ENCODE measurements around the gene COX6B1. TPM values are rescaled to one million over a fixed set of nuclear protein-coding genes. Genes with fewer than 3 reads are reported as not detected.
A peak's percentile ranks its signal among the peaks of the same experiment; 100 is the strongest.

The COX6B1 gene
- total and polyA plus RNA-seq, 10 donors: 208 to 837 (median 529) TPM

- Histone ChIP-seq H3K4me3 (no peak overlapping the region), H3K9me3 (peaks cover 0 to 23% (median 17%) of the 10 kb centered on the region in 8 donors), H3K36me3 (no peaks in the 10 kb centered on the region), H3K4me1 (peaks cover 4 to 28% (median 19%) of the 10 kb centered on the region in 6 donors), H3K27ac (no peak overlapping the region), H3K27me3 (replicated peaks in 1 of 7) (no peaks in the 10 kb centered on the region)
- intact Hi-C loops (cut with DNase I; ENCODE audit: low total_unique reads): no loop called here
- 77 to 89% (median 82%) methylated on average over 2 to 3 of the region's 3 CpGs for WGBS, 5 donors
- TF ChIP-seq CTCF (IDR thresholded peaks at IDR 0.05 in 8 of 11, conservative IDR thresholded peaks at IDR 0.05 in 3 of 11): no peak
- TF ChIP-seq POLR2A (IDR thresholded peaks at IDR 0.05): no peak
- TF ChIP-seq POLR2AphosphoS5 (IDR thresholded peaks at IDR 0.05): no peak
- no peak for DNase-seq
These were observed 40.5 kb upstream of the COX6B1 start for GRCh38 chr19:35607661-35608060.

DNA sequence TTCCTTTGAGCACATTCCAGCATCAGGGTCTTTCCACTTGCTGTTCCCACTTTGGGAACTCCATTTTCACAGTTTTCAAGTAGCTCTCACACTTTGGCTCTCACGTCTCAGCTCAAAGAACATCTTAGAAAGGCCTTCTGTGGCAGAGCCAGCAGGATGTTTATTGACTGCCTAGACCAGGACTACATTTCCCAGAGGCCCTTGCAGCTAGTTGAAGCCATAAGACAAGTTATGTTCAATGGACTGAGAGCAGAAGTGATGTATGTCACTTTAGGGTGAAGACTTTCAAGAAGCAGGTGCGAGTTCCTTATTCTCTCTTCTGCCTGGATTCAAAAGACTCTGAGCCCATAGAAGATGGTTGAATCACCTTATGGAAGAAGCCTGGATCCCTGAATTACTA is 39.9 kb upstream of the COX6B1 start:
- WGBS, 5 donors: 72 to 90% (median 75%) methylated on average over 2 of the region's 2 CpGs
- H3K4me3 ChIP-seq: no peak overlapping the region
- H3K9me3 ChIP-seq: peaks cover 0 to 23% (median 17%) of the 10 kb centered on the region in 8 donors
- no peak for DNase-seq
- H3K27me3 ChIP-seq (replicated peaks in 1 of 7): no peaks in the 10 kb centered on the region
- intact Hi-C loops (cut with DNase I; ENCODE audit: low total_unique reads): no loop called here
- peaks cover 7 to 33% (median 25%) of the 10 kb centered on the region in 6 donors for H3K4me1 ChIP-seq
- H3K36me3 ChIP-seq: no peaks in the 10 kb centered on the region
- TF ChIP-seq CTCF (IDR thresholded peaks at IDR 0.05 in 8 of 11, conservative IDR thresholded peaks at IDR 0.05 in 3 of 11): no peak
- TF ChIP-seq POLR2AphosphoS5 (IDR thresholded peaks at IDR 0.05): no peak
- TF ChIP-seq POLR2A (IDR thresholded peaks at IDR 0.05): no peak
- H3K27ac ChIP-seq: no peak overlapping the region

- Histone ChIP-seq H3K4me3 (no peak overlapping the region), H3K27me3 (replicated peaks in 1 of 7) (no peaks in the 10 kb centered on the region), H3K4me1 (peaks cover 7 to 40% (median 27%) of the 10 kb centered on the region in 6 donors), H3K9me3 (peaks cover 0 to 23% (median 17%) of the 10 kb centered on the region in 8 donors), H3K36me3 (peaks cover 0 to 3% (median under 1%) of the 10 kb centered on the region in 6 donors), H3K27ac (peak overlapping the region; percentile 20 to 87 (median 70))
- intact Hi-C loops (cut with DNase I; ENCODE audit: low total_unique reads): no loop called here
- WGBS, 5 donors: 30 to 57% (median 35%) methylated on average over 6 of the region's 6 CpGs
- DNase-seq: peak; percentile 82
- TF ChIP-seq POLR2AphosphoS5 (IDR thresholded peaks at IDR 0.05) (peak in 2 of 3 donors; percentile 62 to 67), POLR2A (IDR thresholded peaks at IDR 0.05) (no peak)
These were observed 38.2 kb upstream of the COX6B1 start for GRCh38 chr19:35609851-35610353.

- H3K4me3 ChIP-seq: peak overlapping the region; percentile 62 to 77 (median 69)
- no peak for TF ChIP-seq CTCF (IDR thresholded peaks at IDR 0.05 in 8 of 11, conservative IDR thresholded peaks at IDR 0.05 in 3 of 11)
- TF ChIP-seq POLR2AphosphoS5 (IDR thresholded peaks at IDR 0.05): no peak
- no peak for TF ChIP-seq POLR2A (IDR thresholded peaks at IDR 0.05)
- H3K9me3 ChIP-seq: peaks cover 0 to 16% (median 12%) of the 10 kb centered on the region in 8 donors
- no peaks in the 10 kb centered on the region for H3K27me3 ChIP-seq (replicated peaks in 1 of 7)
- DNase-seq: no peak
- intact Hi-C loops (cut with DNase I; ENCODE audit: low total_unique reads): no loop called here
- peak overlapping the region; percentile 13 to 88 (median 78) for H3K27ac ChIP-seq
- H3K36me3 ChIP-seq: peaks cover 0 to 26% (median 14%) of the 10 kb centered on the region in 6 donors
- WGBS, 5 donors: 36 to 40% (median 40%) methylated on average over 9 of the region's 9 CpGs
- H3K4me1 ChIP-seq: peaks cover 7 to 40% (median 27%) of the 10 kb centered on the region in 6 donors
These were observed 35.9 kb upstream of the COX6B1 start for GRCh38 chr19:35612224-35612558.

Data from spleen (tissue), 11 donors.